ENCODE data around the gene TMEM59L. TPM values are rescaled to one million over a fixed set of nuclear protein-coding genes. Genes with fewer than 3 reads are reported as not detected.

Gene TMEM59L
- total and polyA plus RNA-seq, 2 donors (not counting 1 experiment from before 2014, with no cell fraction given): not detected

DNA sequence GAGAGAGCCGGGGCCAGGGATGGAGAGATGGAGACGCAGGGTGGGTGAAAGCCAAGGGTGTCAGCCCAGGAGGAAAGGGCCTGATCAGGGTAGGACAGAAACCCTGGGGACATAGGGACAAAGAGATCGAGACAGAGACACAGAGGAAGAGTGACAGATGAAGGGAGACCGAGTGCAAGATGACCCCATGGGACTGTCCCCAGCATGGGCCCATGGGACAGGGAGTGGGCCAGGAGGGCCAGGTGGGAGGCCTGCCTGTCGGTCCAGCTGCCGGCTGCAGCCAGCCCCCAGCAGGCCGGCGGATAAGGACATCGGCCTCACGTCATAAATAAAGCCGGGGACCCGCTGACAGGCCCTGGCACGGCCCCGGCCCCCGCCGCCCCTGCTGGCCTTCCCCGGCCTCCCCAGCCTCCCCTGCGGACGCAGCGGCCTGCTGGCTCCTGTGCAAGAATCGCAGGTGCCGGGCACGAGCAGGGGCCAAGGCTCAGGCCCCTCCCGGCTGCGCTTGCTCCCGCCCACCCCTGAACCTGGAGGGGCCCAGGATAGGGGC lies 17.8 kb upstream of the TMEM59L start:
- WGBS (ENCODE audit: insufficient coverage): 18% methylated on average over 26 of the region's 26 CpGs
- Histone ChIP-seq H3K9me3 (ENCODE audit: control extremely low read depth in 1 of 3, control insufficient read depth in 2 of 3, insufficient read depth in 1 of 3, low read length in 2 of 3) (no peaks in the 10 kb centered on the region), H3K4me2 (replicated peaks; ENCODE audit: low read depth, low read length, poor library complexity, severe bottlenecking) (peak overlapping the region; percentile 100), H3K9ac (ENCODE audit: low read length) (peak overlapping the region; percentile 65), H3K4me3 (ENCODE audit: control extremely low read depth in 1 of 5, extremely low read depth in 1 of 5, insufficient read depth in 1 of 5, low read depth in 2 of 5, low read length in 4 of 5) (peak overlapping the region in 4 of 5 experiments; percentile 42 to 69 (median 48)), H2AFZ (ENCODE audit: insufficient read depth, low read depth, low read length, poor library complexity, severe bottlenecking) (peak overlapping the region; percentile 81), H4K20me1 (ENCODE audit: control insufficient read depth, insufficient read depth, low read length, poor library complexity, severe bottlenecking) (peaks cover 7% of the 10 kb centered on the region), H3K27me3 (replicated peaks in 1 of 4; ENCODE audit: control extremely low read depth in 1 of 4, control insufficient read depth in 3 of 4, insufficient read depth in 4 of 4, low read length in 3 of 4) (peaks cover 0 to 35% (median 8%) of the 10 kb centered on the region in 4 experiments), H3K36me3 (replicated peaks in 1 of 2; ENCODE audit: control extremely low read depth in 1 of 2, control insufficient read depth in 1 of 2, extremely low read depth in 1 of 2, insufficient read depth in 2 of 2, low read length in 1 of 2) (peaks cover 0 to 6% of the 10 kb centered on the region in 2 experiments), H3K27ac (ENCODE audit: low read length in 2 of 2) (no peak overlapping the region), H3K4me1 (ENCODE audit: control insufficient read depth in 2 of 2, insufficient read depth in 2 of 2, low read length in 2 of 2) (peaks cover 17 to 34% of the 10 kb centered on the region in 2 donors), H3K79me2 (ENCODE audit: control insufficient read depth, insufficient read depth, low read length) (no peaks in the 10 kb centered on the region)
- Mint-ChIP-seq H3K4me1 (peaks cover 22% of the 10 kb centered on the region), H3K4me3 (peak overlapping the region; percentile 79), H3K27ac (peak overlapping the region; percentile 21), H3K27me3 (peaks cover 9% of the 10 kb centered on the region), H3K9me3 (ENCODE audit: insufficient read depth) (no peaks in the 10 kb centered on the region)
- intact Hi-C loops (cut with micrococcal nuclease): loop anchor here (1.0 to 2.0 kb wide), 3 partner anchors 73 to 346 kb away; partner anchors contain the start of genes ELL and HOMER3
- DNase-seq: no peak
- ATAC-seq (ENCODE audit: low read depth): no peak
- TF ChIP-seq EZH2 (IDR thresholded peaks at IDR 0.05; ENCODE audit: borderline replicate concordance, insufficient read depth, low read depth, low read length, poor library complexity, severe bottlenecking): no peak
- TF ChIP-seq, protein P1, sequence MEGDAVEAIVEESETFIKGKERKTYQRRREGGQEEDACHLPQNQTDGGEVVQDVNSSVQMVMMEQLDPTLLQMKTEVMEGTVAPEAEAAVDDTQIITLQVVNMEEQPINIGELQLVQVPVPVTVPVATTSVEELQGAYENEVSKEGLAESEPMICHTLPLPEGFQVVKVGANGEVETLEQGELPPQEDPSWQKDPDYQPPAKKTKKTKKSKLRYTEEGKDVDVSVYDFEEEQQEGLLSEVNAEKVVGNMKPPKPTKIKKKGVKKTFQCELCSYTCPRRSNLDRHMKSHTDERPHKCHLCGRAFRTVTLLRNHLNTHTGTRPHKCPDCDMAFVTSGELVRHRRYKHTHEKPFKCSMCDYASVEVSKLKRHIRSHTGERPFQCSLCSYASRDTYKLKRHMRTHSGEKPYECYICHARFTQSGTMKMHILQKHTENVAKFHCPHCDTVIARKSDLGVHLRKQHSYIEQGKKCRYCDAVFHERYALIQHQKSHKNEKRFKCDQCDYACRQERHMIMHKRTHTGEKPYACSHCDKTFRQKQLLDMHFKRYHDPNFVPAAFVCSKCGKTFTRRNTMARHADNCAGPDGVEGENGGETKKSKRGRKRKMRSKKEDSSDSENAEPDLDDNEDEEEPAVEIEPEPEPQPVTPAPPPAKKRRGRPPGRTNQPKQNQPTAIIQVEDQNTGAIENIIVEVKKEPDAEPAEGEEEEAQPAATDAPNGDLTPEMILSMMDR (IDR thresholded peaks at IDR 0.05): no peak
- ChIA-PET POLR2A (interaction anchor here (0.8 to 0.9 kb wide), 2 partner anchors 8 to 252 kb away, joined by 3 read pairs; no protein-coding TSS in a partner anchor), CTCF (interaction anchor here (0.5 to 6.3 kb wide), 13 partner anchors 14 to 637 kb away, joined by 3 to 47 read pairs (median 4); partner anchors contain the start of genes COPE, DDX49, TMEM59L and UBA52)

DNA sequence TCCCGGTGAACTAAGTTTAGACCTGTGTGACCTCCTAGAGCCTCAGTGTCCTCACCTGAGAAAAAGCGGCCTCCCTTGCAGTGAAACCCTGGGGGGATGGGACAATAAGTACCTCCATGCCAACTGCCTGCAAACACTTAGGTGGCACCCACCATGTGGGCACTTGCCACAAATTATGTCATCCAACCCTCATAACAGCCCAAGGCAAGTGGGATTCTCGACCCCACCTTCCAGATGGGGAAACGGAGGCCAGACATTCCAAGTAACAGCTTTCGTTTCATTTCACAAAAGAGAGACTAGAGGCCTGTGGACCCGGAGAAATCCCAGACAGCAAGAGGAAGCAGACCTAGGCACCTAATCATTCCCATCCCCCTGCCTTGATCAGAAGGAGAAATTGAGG lies 17.2 kb upstream of the TMEM59L start:
- H4K20me1 ChIP-seq (ENCODE audit: control insufficient read depth, insufficient read depth, low read length, poor library complexity, severe bottlenecking): peaks cover 3% of the 10 kb centered on the region
- H3K9me3 Mint-ChIP-seq (ENCODE audit: insufficient read depth): no peaks in the 10 kb centered on the region
- ATAC-seq (ENCODE audit: low read depth): no peak
- H3K27me3 Mint-ChIP-seq: peaks cover 10% of the 10 kb centered on the region
- H3K27me3 ChIP-seq (replicated peaks in 1 of 4; ENCODE audit: control extremely low read depth in 1 of 4, control insufficient read depth in 3 of 4, insufficient read depth in 4 of 4, low read length in 3 of 4): peaks cover 0 to 36% (median 8%) of the 10 kb centered on the region in 4 experiments
- 89% methylated on average over 5 of the region's 6 CpGs for WGBS (ENCODE audit: insufficient coverage)
- no peak overlapping the region for H3K27ac ChIP-seq (ENCODE audit: low read length in 2 of 2)
- no peak overlapping the region for H3K27ac Mint-ChIP-seq
- peaks cover 19% of the 10 kb centered on the region for H3K4me1 Mint-ChIP-seq
- no peaks in the 10 kb centered on the region for H3K79me2 ChIP-seq (ENCODE audit: control insufficient read depth, insufficient read depth, low read length)
- CTCF ChIA-PET: interaction anchor here (0.5 to 6.3 kb wide), 3 partner anchors 75 to 637 kb away, joined by 8 to 47 read pairs (median 20); no protein-coding TSS in a partner anchor
- peak; percentile 27 for DNase-seq
- H3K4me2 ChIP-seq (replicated peaks; ENCODE audit: low read depth, low read length, poor library complexity, severe bottlenecking): peak overlapping the region; percentile 100
- H2AFZ ChIP-seq (ENCODE audit: insufficient read depth, low read depth, low read length, poor library complexity, severe bottlenecking): no peak overlapping the region
- no peaks in the 10 kb centered on the region for H3K9me3 ChIP-seq (ENCODE audit: control extremely low read depth in 1 of 3, control insufficient read depth in 2 of 3, insufficient read depth in 1 of 3, low read length in 2 of 3)
- H3K36me3 ChIP-seq (replicated peaks in 1 of 2; ENCODE audit: control extremely low read depth in 1 of 2, control insufficient read depth in 1 of 2, extremely low read depth in 1 of 2, insufficient read depth in 2 of 2, low read length in 1 of 2): peaks cover 0 to 6% of the 10 kb centered on the region in 2 experiments
- no peak overlapping the region for H3K4me3 ChIP-seq (ENCODE audit: control extremely low read depth in 1 of 5, extremely low read depth in 1 of 5, insufficient read depth in 1 of 5, low read depth in 2 of 5, low read length in 4 of 5)
- TF ChIP-seq, protein P1 (IDR thresholded peaks at IDR 0.05): no peak
- TF ChIP-seq EZH2 (IDR thresholded peaks at IDR 0.05; ENCODE audit: borderline replicate concordance, insufficient read depth, low read depth, low read length, poor library complexity, severe bottlenecking): no peak
- POLR2A ChIA-PET: no interaction called here
- peak overlapping the region; percentile 59 for H3K4me3 Mint-ChIP-seq
- intact Hi-C loops (cut with micrococcal nuclease): loop anchor here (2.0 kb wide), 1 partner anchor 345 kb away; the partner anchor contains the start of gene HOMER3
- H3K4me1 ChIP-seq (ENCODE audit: control insufficient read depth in 2 of 2, insufficient read depth in 2 of 2, low read length in 2 of 2): peaks cover 14 to 29% of the 10 kb centered on the region in 2 donors
- no peak overlapping the region for H3K9ac ChIP-seq (ENCODE audit: low read length)
